Measurements from ENCODE around the gene PHKA2. TPM values are rescaled to one million over a fixed set of nuclear protein-coding genes. Genes with fewer than 3 reads are reported as not detected.

Gene PHKA2
- total RNA-seq, 1 experiment from 2014 or later: 18.1 TPM

DNA sequence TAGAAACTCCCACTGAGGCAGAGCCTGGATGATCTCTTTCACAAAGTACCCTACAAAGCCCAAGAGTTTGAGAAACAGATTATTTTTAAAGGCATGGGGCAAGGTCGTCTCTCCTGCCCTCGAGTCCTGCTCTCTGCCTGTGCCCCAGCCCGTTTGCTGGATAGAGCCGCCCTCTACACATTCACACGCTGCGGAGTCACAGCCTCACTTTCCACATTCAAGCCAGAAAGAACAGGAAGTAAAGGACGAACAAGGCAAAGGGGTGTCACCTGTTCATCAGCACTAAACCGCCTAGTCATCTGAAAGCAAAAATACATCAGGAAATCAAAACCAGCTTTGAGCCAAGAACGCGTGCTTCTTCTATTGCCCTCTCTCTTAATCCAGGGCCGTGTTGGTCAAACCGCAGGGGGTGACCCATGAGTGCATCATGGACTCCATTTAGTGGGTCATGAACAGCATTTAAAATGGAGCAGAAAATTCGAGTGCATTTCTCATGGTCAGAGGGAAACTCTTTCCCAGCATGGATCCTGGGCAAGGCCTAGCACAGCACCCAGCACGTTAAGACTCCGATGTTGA lies 83.4 kb downstream of the PHKA2 start:
- TF ChIP-seq, protein P1, sequence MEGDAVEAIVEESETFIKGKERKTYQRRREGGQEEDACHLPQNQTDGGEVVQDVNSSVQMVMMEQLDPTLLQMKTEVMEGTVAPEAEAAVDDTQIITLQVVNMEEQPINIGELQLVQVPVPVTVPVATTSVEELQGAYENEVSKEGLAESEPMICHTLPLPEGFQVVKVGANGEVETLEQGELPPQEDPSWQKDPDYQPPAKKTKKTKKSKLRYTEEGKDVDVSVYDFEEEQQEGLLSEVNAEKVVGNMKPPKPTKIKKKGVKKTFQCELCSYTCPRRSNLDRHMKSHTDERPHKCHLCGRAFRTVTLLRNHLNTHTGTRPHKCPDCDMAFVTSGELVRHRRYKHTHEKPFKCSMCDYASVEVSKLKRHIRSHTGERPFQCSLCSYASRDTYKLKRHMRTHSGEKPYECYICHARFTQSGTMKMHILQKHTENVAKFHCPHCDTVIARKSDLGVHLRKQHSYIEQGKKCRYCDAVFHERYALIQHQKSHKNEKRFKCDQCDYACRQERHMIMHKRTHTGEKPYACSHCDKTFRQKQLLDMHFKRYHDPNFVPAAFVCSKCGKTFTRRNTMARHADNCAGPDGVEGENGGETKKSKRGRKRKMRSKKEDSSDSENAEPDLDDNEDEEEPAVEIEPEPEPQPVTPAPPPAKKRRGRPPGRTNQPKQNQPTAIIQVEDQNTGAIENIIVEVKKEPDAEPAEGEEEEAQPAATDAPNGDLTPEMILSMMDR (IDR thresholded peaks at IDR 0.05; ENCODE audit: unreplicated experiment): no peak
- CTCF ChIA-PET: interaction anchor here (0.6 kb wide), 2 partner anchors 81 to 272 kb away, joined by 3 read pairs; no protein-coding TSS in a partner anchor
- no peaks in the 10 kb centered on the region for H3K27me3 Mint-ChIP-seq (ENCODE audit: insufficient read depth, unreplicated experiment)
- H3K36me3 Mint-ChIP-seq (ENCODE audit: insufficient read depth, unreplicated experiment): peaks cover 23% of the 10 kb centered on the region
- no peak overlapping the region for H3K4me3 Mint-ChIP-seq (ENCODE audit: unreplicated experiment)
- no TSS peak for BruUV-seq (replicated peaks)
- POLR2A ChIA-PET: interaction anchor here (0.9 kb wide), 1 partner anchor 24 kb away, joined by 4 read pairs; no protein-coding TSS in a partner anchor
- no peak for DNase-seq (ENCODE audit: unreplicated experiment)
- no peaks in the 10 kb centered on the region for H3K9me3 Mint-ChIP-seq (ENCODE audit: unreplicated experiment)
- H3K27ac Mint-ChIP-seq (ENCODE audit: low read depth, unreplicated experiment): no peak overlapping the region
- intact Hi-C loops (cut with micrococcal nuclease): no loop called here
- no peaks in the 10 kb centered on the region for H3K4me1 Mint-ChIP-seq (ENCODE audit: insufficient read depth, unreplicated experiment)

DNA sequence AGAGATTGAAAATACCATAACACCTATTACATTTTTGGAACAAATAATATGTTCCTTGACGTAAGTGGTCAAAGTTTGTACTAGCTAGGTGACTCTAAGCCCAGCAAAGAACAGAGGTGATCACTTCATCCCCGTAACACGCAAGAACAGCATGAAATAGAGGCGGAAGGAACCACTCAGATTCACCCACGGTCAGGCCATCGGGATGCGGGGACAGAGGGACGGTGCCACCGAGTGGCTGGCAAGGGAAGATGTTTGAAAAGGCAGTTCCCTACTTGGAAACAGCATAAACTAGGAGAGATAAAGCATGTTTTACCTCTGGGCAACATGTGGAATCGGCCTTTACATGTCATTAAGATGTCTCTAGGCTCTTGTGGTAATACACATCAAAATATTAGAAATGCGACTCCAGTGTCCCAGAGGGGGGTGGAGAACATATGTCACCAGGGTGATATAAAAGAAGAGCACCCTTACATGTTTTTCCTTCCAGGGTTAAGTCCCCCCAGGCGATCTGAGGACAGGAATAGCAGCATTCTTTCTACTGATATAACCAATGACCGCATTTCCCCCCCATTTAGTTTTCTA lies 84.0 kb downstream of the PHKA2 start:
- no TSS peak for BruUV-seq (replicated peaks)
- Mint-ChIP-seq H3K27ac (ENCODE audit: low read depth, unreplicated experiment) (no peak overlapping the region), H3K4me1 (ENCODE audit: insufficient read depth, unreplicated experiment) (no peaks in the 10 kb centered on the region), H3K4me3 (ENCODE audit: unreplicated experiment) (no peak overlapping the region), H3K27me3 (ENCODE audit: insufficient read depth, unreplicated experiment) (no peaks in the 10 kb centered on the region), H3K36me3 (ENCODE audit: insufficient read depth, unreplicated experiment) (peaks cover 18% of the 10 kb centered on the region), H3K9me3 (ENCODE audit: unreplicated experiment) (no peaks in the 10 kb centered on the region)
- CTCF ChIA-PET: interaction anchor here (1.7 kb wide), 1 partner anchor 495 kb away, joined by 4 read pairs; no protein-coding TSS in a partner anchor
- TF ChIP-seq, protein P1 (IDR thresholded peaks at IDR 0.05; ENCODE audit: unreplicated experiment): no peak
- POLR2A ChIA-PET: no interaction called here
- intact Hi-C loops (cut with micrococcal nuclease): no loop called here
- DNase-seq (ENCODE audit: unreplicated experiment): no peak

DNA sequence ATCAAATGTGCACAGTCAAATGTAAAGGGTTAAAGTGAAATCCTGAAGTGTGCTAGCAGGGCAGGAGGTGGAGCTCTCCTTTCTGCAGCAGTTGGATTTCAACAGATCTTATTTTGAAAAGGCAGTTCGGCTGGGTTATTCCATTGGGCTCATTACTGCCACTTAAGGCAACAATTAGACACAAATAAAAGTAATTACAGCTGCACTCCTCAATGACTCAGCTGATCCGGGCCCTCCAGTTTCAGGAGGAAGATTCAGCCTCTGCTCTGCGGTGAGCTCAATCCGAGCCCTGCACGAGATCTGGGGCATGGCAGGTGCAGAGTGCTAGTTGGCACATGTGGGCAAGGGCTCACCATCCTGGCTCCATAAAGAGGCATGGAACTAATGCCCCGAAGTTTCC lies 85.4 kb downstream of the PHKA2 start:
- DNase-seq (ENCODE audit: unreplicated experiment): no peak
- ChIA-PET POLR2A (interaction anchor here (0.6 kb wide), 1 partner anchor 507 kb away, joined by 3 read pairs; no protein-coding TSS in a partner anchor), CTCF (interaction anchor here (0.7 to 1.7 kb wide), 5 partner anchors 11 to 493 kb away, joined by 3 to 6 read pairs (median 3); no protein-coding TSS in a partner anchor)
- Mint-ChIP-seq H3K9me3 (ENCODE audit: unreplicated experiment) (no peaks in the 10 kb centered on the region), H3K4me1 (ENCODE audit: insufficient read depth, unreplicated experiment) (no peaks in the 10 kb centered on the region), H3K27ac (ENCODE audit: low read depth, unreplicated experiment) (no peak overlapping the region), H3K36me3 (ENCODE audit: insufficient read depth, unreplicated experiment) (peaks cover 15% of the 10 kb centered on the region), H3K27me3 (ENCODE audit: insufficient read depth, unreplicated experiment) (no peaks in the 10 kb centered on the region), H3K4me3 (ENCODE audit: unreplicated experiment) (no peak overlapping the region)
- no TSS peak for BruUV-seq (replicated peaks)
- TF ChIP-seq, protein P1 (IDR thresholded peaks at IDR 0.05; ENCODE audit: unreplicated experiment): no peak
- intact Hi-C loops (cut with micrococcal nuclease): no loop called here

DNA sequence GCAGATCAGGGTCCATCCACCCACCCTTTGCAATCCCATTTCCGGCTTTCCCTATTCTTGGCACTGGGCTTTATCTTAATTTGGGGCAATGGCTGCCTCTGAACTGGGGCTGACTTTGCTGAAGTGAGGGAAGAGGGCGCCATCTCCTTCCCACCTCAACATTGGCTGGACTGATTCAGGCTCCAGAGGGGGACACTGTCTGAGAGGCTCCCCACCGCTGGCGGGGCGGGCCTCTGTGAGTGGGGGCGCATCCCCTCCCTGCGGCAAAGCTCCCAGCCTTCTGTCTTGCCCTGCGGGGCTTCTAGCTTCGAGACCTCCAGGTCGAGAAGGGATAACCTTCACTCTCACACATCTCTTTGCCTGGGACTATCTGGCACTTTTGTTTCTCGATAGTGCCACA lies 85.8 kb downstream of the PHKA2 start:
- BruUV-seq (replicated peaks): no TSS peak

More for the DNA sequence above, 85.8 kb downstream of the PHKA2 start:
- CTCF ChIA-PET: interaction anchor here (0.7 to 1.7 kb wide), 4 partner anchors 436 to 493 kb away, joined by 3 to 6 read pairs (median 4); no protein-coding TSS in a partner anchor
- Mint-ChIP-seq H3K4me3 (ENCODE audit: unreplicated experiment) (no peak overlapping the region), H3K27ac (ENCODE audit: low read depth, unreplicated experiment) (no peak overlapping the region), H3K4me1 (ENCODE audit: insufficient read depth, unreplicated experiment) (no peaks in the 10 kb centered on the region), H3K36me3 (ENCODE audit: insufficient read depth, unreplicated experiment) (peaks cover 15% of the 10 kb centered on the region), H3K9me3 (ENCODE audit: unreplicated experiment) (no peaks in the 10 kb centered on the region), H3K27me3 (ENCODE audit: insufficient read depth, unreplicated experiment) (no peaks in the 10 kb centered on the region)
- intact Hi-C loops (cut with micrococcal nuclease): no loop called here
- DNase-seq (ENCODE audit: unreplicated experiment): no peak
- POLR2A ChIA-PET: interaction anchor here (0.6 kb wide), 1 partner anchor 507 kb away, joined by 3 read pairs; no protein-coding TSS in a partner anchor
- TF ChIP-seq, protein P1 (IDR thresholded peaks at IDR 0.05; ENCODE audit: unreplicated experiment): no peak
